ENCODE results near the gene SH3PXD2A. TPM values are rescaled to one million over a fixed set of nuclear protein-coding genes. Genes with fewer than 3 reads are reported as not detected.

The SH3PXD2A gene
- total and polyA plus RNA-seq, 3 donors from 2014 or later = 10.8 to 12.1 (median 12.0) TPM

DNA sequence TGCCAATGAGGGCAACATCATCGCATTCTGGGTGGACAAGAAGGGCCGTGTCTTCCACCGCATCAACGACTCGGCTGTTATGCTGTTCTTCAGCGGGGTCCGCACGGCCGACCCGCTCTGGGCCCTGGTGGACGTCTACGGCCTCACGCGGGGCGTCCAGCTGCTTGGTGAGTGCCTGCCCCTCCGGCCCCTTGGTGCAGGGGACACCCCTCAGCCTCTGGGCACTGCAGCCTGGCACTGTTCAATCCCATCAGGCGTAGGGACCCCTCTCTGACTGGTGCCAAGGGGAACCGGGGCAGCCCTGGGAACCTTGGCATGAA lies 283.8 kb downstream of the SH3PXD2A start:
- no peaks in the 10 kb centered on the region for H3K36me3 ChIP-seq (ENCODE audit: low read depth, missing control alignments)
- no peaks in the 10 kb centered on the region for H3K27me3 ChIP-seq
- no peak for TF ChIP-seq POLR2A (IDR thresholded peaks at IDR 0.05)
- TF ChIP-seq, protein P1, sequence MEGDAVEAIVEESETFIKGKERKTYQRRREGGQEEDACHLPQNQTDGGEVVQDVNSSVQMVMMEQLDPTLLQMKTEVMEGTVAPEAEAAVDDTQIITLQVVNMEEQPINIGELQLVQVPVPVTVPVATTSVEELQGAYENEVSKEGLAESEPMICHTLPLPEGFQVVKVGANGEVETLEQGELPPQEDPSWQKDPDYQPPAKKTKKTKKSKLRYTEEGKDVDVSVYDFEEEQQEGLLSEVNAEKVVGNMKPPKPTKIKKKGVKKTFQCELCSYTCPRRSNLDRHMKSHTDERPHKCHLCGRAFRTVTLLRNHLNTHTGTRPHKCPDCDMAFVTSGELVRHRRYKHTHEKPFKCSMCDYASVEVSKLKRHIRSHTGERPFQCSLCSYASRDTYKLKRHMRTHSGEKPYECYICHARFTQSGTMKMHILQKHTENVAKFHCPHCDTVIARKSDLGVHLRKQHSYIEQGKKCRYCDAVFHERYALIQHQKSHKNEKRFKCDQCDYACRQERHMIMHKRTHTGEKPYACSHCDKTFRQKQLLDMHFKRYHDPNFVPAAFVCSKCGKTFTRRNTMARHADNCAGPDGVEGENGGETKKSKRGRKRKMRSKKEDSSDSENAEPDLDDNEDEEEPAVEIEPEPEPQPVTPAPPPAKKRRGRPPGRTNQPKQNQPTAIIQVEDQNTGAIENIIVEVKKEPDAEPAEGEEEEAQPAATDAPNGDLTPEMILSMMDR (IDR thresholded peaks at IDR 0.05) = no peak
- no peak overlapping the region for H3K4me3 ChIP-seq
- 93 to 94% methylated on average over 3 to 15 of the region's 18 CpGs for WGBS, 2 donors
- no peak overlapping the region for H3K27ac ChIP-seq
- intact Hi-C loops (cut with DNase I; ENCODE audit: low total_unique reads) = no loop called here
- no peak for DNase-seq
- no peaks in the 10 kb centered on the region for H3K9me3 ChIP-seq
- no peaks in the 10 kb centered on the region for H3K4me1 ChIP-seq

GRCh38 chr10:103570844-103571655 lies 284.3 kb downstream of the SH3PXD2A start:
- intact Hi-C loops (cut with DNase I; ENCODE audit: low total_unique reads) = no loop called here
- 93 to 95% methylated on average over 18 to 28 of the region's 28 CpGs for WGBS, 2 donors
- H3K4me1 ChIP-seq = no peaks in the 10 kb centered on the region
- H3K36me3 ChIP-seq (ENCODE audit: low read depth, missing control alignments) = no peaks in the 10 kb centered on the region
- H3K4me3 ChIP-seq = no peak overlapping the region
- H3K9me3 ChIP-seq = no peaks in the 10 kb centered on the region
- no peaks in the 10 kb centered on the region for H3K27me3 ChIP-seq
- no peak overlapping the region for H3K27ac ChIP-seq
- TF ChIP-seq, protein P1 (IDR thresholded peaks at IDR 0.05) = no peak
- no peak for TF ChIP-seq POLR2A (IDR thresholded peaks at IDR 0.05)
- no peak for DNase-seq

GRCh38 chr10:103569896-103570295 lies 285.5 kb downstream of the SH3PXD2A start:
- intact Hi-C loops (cut with DNase I; ENCODE audit: low total_unique reads) = no loop called here
- no peak for DNase-seq
- H3K9me3 ChIP-seq = no peaks in the 10 kb centered on the region
- H3K27me3 ChIP-seq = no peaks in the 10 kb centered on the region
- no peak overlapping the region for H3K4me3 ChIP-seq
- no peaks in the 10 kb centered on the region for H3K36me3 ChIP-seq (ENCODE audit: low read depth, missing control alignments)
- 71 to 78% methylated on average over 5 of the region's 5 CpGs for WGBS, 2 donors
- no peak overlapping the region for H3K27ac ChIP-seq
- no peaks in the 10 kb centered on the region for H3K4me1 ChIP-seq
- no peak for TF ChIP-seq POLR2A (IDR thresholded peaks at IDR 0.05)
- TF ChIP-seq, protein P1 (IDR thresholded peaks at IDR 0.05) = no peak

DNA sequence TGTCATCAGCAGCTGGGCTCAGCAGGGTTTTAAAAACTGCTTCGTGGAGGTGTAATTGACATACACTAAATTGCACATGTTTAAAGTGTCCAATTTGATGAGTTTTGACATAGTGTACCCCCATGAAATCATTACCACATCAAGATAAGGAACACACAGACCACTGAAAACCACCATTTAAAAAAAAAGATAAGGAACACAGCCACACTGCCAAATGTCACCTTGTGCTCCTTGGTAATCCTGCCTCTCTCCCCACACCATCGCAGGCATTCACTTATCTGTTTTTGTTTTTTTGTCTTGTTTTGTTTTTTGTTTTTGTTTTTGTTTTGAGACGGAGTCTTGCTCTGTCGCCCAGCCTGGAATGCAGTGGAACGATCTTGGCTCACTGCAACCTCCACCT lies 286.9 kb downstream of the SH3PXD2A start:
- H3K4me3 ChIP-seq = no peak overlapping the region
- no peak for TF ChIP-seq POLR2A (IDR thresholded peaks at IDR 0.05)
- TF ChIP-seq, protein P1 (IDR thresholded peaks at IDR 0.05) = no peak
- H3K4me1 ChIP-seq = no peaks in the 10 kb centered on the region
- no peak overlapping the region for H3K27ac ChIP-seq
- no peaks in the 10 kb centered on the region for H3K9me3 ChIP-seq
- WGBS, 2 donors = 89 to 96% methylated on average over 5 of the region's 5 CpGs
- DNase-seq = no peak
- no peaks in the 10 kb centered on the region for H3K27me3 ChIP-seq
- intact Hi-C loops (cut with DNase I; ENCODE audit: low total_unique reads) = no loop called here
- no peaks in the 10 kb centered on the region for H3K36me3 ChIP-seq (ENCODE audit: low read depth, missing control alignments)

DNA sequence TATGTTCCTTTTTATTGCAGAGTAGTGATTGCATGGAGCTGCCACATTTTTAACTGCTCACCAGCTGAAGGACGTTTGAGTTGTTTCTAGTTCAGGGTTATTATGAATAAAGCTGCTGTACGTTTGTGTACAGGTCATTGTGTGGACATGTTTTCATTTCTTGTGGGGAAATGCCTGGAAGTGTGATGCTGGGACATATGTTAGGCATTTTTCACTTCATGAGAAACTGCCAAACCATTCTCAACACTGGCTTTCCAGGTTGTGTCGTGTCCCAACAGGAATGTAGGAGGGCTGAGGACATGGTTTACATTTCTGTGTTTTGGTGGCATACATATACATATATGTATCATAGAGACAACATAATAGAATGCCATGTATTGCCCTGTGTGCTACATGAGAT lies 288.8 kb downstream of the SH3PXD2A start:
- H3K36me3 ChIP-seq (ENCODE audit: low read depth, missing control alignments) = no peaks in the 10 kb centered on the region
- H3K4me3 ChIP-seq = no peak overlapping the region
- no peaks in the 10 kb centered on the region for H3K9me3 ChIP-seq
- no peaks in the 10 kb centered on the region for H3K4me1 ChIP-seq
- no peak overlapping the region for H3K27ac ChIP-seq
- H3K27me3 ChIP-seq = no peaks in the 10 kb centered on the region
- 61 to 62% methylated on average over 3 of the region's 3 CpGs for WGBS, 2 donors
- intact Hi-C loops (cut with DNase I; ENCODE audit: low total_unique reads) = no loop called here
- no peak for TF ChIP-seq POLR2A (IDR thresholded peaks at IDR 0.05)
- TF ChIP-seq, protein P1 (IDR thresholded peaks at IDR 0.05) = no peak
- no peak for DNase-seq
